ENCODE measurements around the gene SLC22A15.

DNA sequence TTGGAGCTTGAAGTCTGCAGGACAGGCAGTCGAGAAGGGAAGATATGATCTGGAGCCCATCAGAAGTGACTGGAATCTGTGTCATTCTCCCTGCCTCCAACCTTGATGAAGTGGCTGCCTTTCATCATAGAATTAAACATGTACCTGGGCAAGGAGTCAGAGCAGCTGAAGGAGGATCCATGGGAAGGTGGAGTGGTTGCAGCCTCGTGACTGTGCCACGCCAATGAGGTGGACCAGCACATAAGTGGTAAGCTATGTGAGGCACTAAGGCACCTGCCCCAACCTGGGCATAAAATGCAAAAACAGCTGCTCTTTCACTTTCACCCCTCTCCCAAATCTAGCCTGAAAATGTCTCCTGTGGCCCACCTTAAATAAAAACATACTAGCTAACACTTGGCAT is 7.3 kb downstream of the SLC22A15 start:
- TF ChIP-seq POLR2AphosphoS5 (IDR thresholded peaks at IDR 0.05; ENCODE audit: low read depth, low read length) (no peak), POLR2A (IDR thresholded peaks at IDR 0.05; ENCODE audit: low read depth, low read length) (no peak)

Measured in GM12892 (cell line).